Right atrium auricular region (tissue), 2 donors: ENCODE results near the gene VPS4A. TPM values are rescaled to one million over a fixed set of nuclear protein-coding genes. Genes with fewer than 3 reads are reported as not detected.

Experiments used
- DNase-seq: peaks from one replicate; pipeline ENCODE4 v3.0.0-alpha.2; 2019; ENCODE audit warnings: low spot score
- H3K27ac ChIP-seq, 2 donors: fragments of 200-600 bp; sonication (generic); 1 replicate in 1 of 2; 2 replicates in 1 of 2; pipeline ENCODE4 v1.5.1; 2016 to 2019
- H3K27me3 ChIP-seq, 2 donors: fragments of 200-600 bp; sonication (generic); one replicate each; pipeline versions ENCODE4 v1.5.1 to v1.6.0; 2017 to 2019
- H3K36me3 ChIP-seq: fragments of 200-600 bp; sonication (generic); one replicate; pipeline ENCODE4 v1.5.1; 2016
- H3K4me1 ChIP-seq, 2 donors: fragments of 200-600 bp; sonication (generic); one replicate each; pipeline versions ENCODE4 v1.5.1 to v1.6.0; 2017 to 2019
- H3K4me3 ChIP-seq, 2 donors: fragments of 200-600 bp; sonication (generic); 1 replicate in 1 of 2; 2 replicates in 1 of 2; pipeline ENCODE4 v1.5.1; 2017 to 2019; ENCODE audit warnings: mild to moderate bottlenecking in 1 of 2, moderate library complexity in 1 of 2
- H3K9me3 ChIP-seq, 2 donors: fragments of 200-600 bp; sonication (generic); one replicate each; pipeline ENCODE4 v1.5.1; 2019
- total RNA-seq, 2 donors: library from RNA; depleted of rRNA; stranded (reverse); fragments of >200 nt; gene quantifications; one replicate each; pipeline ENCODE4 v1.1.0, GENCODE V29; 2016
- TF ChIP-seq, protein P1 (sequence below), 2 donors: fragments of 200-600 bp; sonication (generic); IDR thresholded peaks; one replicate each; pipeline ENCODE4 v1.5.1; 2019; ENCODE audit warnings: antibody characterized with exemption in 2 of 2

The VPS4A gene
- total RNA-seq, 2 donors from 2014 or later: 25.4 to 36.4 TPM

DNA sequence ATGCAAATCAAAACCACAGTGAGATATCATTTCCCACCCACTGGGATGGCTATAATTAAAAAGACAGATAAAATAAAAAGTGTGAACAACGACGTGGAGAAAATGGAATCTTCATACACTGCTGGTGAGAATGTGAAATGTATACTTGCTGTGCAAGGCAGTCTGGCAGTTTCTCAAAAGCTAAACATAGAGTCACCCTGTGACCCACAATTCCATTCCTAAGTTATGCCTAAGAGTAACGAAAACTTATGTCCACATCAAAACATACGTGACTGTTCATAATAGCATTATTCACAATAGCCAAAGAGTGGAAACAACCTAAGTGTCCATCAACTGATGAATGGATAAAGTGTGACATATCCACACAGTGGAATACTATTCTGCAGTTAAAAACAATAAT is 38.1 kb upstream of the VPS4A start:
- Histone ChIP-seq H3K4me1 (peaks cover 0 to 5% of the 10 kb centered on the region in 2 donors), H3K27me3 (no peaks in the 10 kb centered on the region), H3K9me3 (no peaks in the 10 kb centered on the region), H3K4me3 (no peak overlapping the region), H3K36me3 (no peaks in the 10 kb centered on the region), H3K27ac (no peak overlapping the region)
- no peak for DNase-seq
- TF ChIP-seq, protein P1, sequence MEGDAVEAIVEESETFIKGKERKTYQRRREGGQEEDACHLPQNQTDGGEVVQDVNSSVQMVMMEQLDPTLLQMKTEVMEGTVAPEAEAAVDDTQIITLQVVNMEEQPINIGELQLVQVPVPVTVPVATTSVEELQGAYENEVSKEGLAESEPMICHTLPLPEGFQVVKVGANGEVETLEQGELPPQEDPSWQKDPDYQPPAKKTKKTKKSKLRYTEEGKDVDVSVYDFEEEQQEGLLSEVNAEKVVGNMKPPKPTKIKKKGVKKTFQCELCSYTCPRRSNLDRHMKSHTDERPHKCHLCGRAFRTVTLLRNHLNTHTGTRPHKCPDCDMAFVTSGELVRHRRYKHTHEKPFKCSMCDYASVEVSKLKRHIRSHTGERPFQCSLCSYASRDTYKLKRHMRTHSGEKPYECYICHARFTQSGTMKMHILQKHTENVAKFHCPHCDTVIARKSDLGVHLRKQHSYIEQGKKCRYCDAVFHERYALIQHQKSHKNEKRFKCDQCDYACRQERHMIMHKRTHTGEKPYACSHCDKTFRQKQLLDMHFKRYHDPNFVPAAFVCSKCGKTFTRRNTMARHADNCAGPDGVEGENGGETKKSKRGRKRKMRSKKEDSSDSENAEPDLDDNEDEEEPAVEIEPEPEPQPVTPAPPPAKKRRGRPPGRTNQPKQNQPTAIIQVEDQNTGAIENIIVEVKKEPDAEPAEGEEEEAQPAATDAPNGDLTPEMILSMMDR (IDR thresholded peaks at IDR 0.05): no peak

DNA sequence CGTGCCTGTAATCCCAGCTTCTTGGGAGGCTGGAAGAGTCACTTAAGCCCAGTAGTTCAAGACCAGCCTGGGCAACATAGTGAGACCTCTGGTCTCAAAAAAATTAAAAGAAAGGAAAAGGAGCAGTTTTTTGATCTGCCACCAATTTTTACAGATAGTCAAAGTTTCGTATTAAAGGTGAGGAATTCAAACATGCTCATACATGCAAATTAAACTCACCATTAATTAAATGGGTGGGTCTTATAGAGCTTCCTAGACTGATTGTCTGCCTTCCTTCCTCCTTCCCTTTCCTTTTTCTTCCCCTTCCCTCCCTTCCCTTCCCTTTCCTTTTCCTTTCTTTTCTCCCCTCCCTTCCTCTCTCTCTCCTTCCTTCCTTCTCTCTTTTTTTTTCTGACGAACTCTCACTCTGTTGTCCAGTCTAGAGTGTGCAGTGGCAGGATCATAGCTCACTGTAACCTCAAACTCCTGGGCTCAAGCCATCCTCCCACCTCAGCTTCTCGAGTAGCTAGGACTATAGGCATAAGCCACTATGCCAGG is 36.4 kb upstream of the VPS4A start:
- no peak for DNase-seq
- H3K36me3 ChIP-seq: no peaks in the 10 kb centered on the region
- no peaks in the 10 kb centered on the region for H3K9me3 ChIP-seq
- TF ChIP-seq, protein P1 (IDR thresholded peaks at IDR 0.05): no peak
- H3K27me3 ChIP-seq: no peaks in the 10 kb centered on the region
- H3K27ac ChIP-seq: no peak overlapping the region
- no peak overlapping the region for H3K4me3 ChIP-seq
- peaks cover 0 to 5% of the 10 kb centered on the region in 2 donors for H3K4me1 ChIP-seq

DNA sequence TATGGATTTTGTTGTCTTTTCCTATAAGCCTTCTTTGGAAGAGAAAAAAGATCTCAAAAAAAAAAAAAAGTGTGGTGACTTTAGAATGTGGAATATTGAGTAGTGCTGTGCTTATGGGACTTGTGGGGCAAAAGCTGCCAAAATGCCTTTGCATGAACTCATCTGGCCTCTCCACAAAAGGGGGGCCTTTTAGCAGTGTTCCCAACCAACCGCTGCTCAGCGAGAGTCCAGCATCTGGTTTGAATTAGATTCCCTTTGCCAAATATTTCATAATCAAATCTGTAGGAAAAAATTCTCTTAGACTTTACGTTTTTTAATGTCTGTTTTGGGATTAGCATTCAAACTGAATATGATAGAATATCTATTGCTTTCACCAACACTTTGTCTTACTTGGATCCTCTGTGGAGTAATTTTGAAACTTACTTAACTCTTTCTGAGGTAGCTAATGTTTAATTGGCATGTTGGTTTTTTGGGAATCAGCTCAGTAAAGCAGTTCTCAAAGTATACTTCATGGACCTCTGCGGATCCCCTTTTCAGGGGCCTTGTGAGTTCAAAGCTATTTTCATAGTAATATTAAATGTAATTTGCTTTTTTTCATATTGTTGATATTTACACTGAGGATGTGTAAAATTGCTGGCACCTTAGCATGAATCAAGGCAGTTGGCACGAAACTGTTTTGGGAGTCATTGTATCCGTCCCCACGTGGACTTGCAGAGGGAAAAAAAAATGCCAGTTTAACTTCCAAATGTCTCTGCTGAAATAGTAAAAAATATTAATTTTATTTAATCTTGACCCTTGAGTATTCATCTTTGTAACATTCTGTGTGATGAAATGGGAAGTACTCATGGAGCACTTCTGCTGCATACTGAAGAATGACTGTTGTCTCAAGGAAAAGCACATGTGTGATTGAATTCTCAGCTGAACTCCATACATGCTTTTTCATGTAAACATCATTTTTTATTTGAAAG is 34.7 kb upstream of the VPS4A start:
- H3K27ac ChIP-seq: peak overlapping the region in 1 of 2 donors; percentile 44
- no peaks in the 10 kb centered on the region for H3K9me3 ChIP-seq
- peak; percentile 84 for DNase-seq
- TF ChIP-seq, protein P1 (IDR thresholded peaks at IDR 0.05): no peak
- no peaks in the 10 kb centered on the region for H3K27me3 ChIP-seq
- no peak overlapping the region for H3K4me3 ChIP-seq
- H3K4me1 ChIP-seq: peaks cover 0 to 5% of the 10 kb centered on the region in 2 donors
- no peaks in the 10 kb centered on the region for H3K36me3 ChIP-seq

DNA sequence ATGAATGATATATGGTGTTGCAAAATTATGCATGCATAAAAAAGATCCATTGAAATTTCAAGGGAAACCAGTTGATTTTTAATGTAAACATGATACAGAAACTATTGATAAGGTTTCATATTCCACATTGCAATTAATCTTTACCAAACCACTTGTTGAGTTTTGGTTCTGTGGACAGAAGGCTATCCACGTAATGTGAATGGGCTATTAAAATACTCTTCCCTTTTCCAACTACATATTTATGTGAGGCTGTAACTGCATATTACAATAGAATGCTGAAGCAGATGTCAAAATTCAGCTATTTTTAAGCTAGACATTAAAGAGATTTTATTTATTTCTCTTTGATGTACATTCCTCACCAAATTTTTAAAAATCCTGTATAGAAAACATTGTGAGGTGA is 33.7 kb upstream of the VPS4A start:
- no peak overlapping the region for H3K27ac ChIP-seq
- no peaks in the 10 kb centered on the region for H3K9me3 ChIP-seq
- TF ChIP-seq, protein P1 (IDR thresholded peaks at IDR 0.05): no peak
- no peak overlapping the region for H3K4me3 ChIP-seq
- H3K4me1 ChIP-seq: peaks cover 0 to 5% of the 10 kb centered on the region in 2 donors
- H3K27me3 ChIP-seq: no peaks in the 10 kb centered on the region
- no peak for DNase-seq
- no peaks in the 10 kb centered on the region for H3K36me3 ChIP-seq

DNA sequence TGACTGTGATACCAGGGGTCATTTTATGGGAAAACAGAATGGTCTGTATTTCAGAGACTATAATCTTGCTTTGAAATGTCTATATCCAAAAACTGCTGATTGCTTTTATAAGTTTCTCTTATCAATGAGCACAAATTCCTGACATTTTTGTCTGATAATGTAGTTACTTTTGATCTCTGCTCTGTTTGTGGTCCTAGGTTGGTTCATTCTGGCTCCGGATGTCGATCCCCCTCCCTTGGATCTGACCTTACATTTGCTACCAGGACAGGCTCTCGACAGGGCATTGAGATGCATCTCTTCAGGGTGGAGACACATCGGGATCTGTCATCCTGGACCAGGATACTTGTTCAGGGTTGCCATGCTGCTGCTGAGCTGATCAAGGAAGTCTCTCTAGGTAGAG is 27.3 kb upstream of the VPS4A start:
- Histone ChIP-seq H3K4me3 (no peak overlapping the region), H3K4me1 (peaks cover 0 to 12% of the 10 kb centered on the region in 2 donors), H3K36me3 (no peaks in the 10 kb centered on the region), H3K9me3 (no peaks in the 10 kb centered on the region), H3K27me3 (no peaks in the 10 kb centered on the region), H3K27ac (no peak overlapping the region)
- TF ChIP-seq, protein P1 (IDR thresholded peaks at IDR 0.05): no peak
- no peak for DNase-seq
